Caki2 (cell line): ENCODE results near the gene HLTF. TPM values are rescaled to one million over a fixed set of nuclear protein-coding genes. Genes with fewer than 3 reads are reported as not detected.
A peak's percentile ranks its signal among the peaks of the same experiment; 100 is the strongest.
"Not testable (repeated sequence)": the region's sequence is repeated elsewhere in the genome, so short reads cannot be mapped to it uniquely, and the experiment has no call there.

Experiments used
- DNase-seq: peaks from one replicate; pipeline ENCODE4 v3.0.0-alpha.2; 2015; ENCODE audit warnings: low read depth
- in situ Hi-C: cut with HindIII; loops from 2 replicates; pipeline ENCODE4 v1.10.0; 2016; ENCODE audit warnings: low sequenced_read_pairs, low pct_unique_long_range_greater_than_20kb, mixed read lengths
- total RNA-seq: library from RNA; depleted of rRNA; stranded (reverse); fragments of >200 nt; shearing (Covaris generic); gene quantifications from 2 replicates; pipeline ENCODE4 v1.2.3, GENCODE V29; 2014; ENCODE audit warnings: low replicate concordance; rRNA removed

Gene HLTF, protein sequence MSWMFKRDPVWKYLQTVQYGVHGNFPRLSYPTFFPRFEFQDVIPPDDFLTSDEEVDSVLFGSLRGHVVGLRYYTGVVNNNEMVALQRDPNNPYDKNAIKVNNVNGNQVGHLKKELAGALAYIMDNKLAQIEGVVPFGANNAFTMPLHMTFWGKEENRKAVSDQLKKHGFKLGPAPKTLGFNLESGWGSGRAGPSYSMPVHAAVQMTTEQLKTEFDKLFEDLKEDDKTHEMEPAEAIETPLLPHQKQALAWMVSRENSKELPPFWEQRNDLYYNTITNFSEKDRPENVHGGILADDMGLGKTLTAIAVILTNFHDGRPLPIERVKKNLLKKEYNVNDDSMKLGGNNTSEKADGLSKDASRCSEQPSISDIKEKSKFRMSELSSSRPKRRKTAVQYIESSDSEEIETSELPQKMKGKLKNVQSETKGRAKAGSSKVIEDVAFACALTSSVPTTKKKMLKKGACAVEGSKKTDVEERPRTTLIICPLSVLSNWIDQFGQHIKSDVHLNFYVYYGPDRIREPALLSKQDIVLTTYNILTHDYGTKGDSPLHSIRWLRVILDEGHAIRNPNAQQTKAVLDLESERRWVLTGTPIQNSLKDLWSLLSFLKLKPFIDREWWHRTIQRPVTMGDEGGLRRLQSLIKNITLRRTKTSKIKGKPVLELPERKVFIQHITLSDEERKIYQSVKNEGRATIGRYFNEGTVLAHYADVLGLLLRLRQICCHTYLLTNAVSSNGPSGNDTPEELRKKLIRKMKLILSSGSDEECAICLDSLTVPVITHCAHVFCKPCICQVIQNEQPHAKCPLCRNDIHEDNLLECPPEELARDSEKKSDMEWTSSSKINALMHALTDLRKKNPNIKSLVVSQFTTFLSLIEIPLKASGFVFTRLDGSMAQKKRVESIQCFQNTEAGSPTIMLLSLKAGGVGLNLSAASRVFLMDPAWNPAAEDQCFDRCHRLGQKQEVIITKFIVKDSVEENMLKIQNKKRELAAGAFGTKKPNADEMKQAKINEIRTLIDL
- 9.4 and 18.3 TPM in 2 replicates for total RNA-seq

DNA sequence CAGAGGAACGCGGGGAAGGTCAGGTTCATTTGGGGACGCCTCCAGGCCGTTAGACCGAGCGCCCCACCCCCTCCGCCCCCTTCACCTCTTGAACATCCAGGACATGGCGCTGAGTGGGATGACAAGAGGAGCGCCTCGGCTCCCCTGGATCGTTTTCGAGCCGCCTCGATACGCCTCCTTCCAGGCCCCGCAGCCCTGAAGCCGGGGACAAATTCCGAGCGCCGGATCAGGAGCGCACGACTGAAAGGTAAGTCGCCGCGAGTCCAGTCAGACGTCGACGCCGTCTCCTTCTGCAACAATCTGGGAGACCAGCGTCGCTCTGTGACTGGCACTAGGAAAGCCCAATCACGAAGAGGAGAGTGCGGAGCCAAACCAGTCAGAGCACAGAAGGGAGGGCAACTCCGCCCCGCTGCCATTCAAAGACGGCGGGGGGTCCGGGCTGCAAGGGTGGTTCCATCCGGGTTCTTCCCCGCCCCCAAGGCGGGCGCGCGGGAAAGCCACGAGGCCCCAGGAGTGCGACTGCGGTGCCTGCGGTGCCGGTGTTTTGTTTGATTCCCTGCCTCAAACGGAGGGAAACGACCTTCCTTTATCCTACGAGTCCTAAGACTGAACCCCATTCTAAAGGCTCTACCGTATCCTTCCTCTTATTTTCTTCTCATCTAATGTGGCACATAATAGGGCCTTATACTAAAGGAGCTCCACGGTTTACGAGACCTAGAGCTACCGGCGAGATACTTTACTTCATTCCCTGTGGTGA, at the start of gene HLTF:
Gene HLTF (minus strand): TSS at position 302 of the 757 bp plus-strand sequence. CDS start 197 bp downstream, at position 105.
- peak; percentile 98 for DNase-seq
- in situ Hi-C loops: no loop called here

DNA sequence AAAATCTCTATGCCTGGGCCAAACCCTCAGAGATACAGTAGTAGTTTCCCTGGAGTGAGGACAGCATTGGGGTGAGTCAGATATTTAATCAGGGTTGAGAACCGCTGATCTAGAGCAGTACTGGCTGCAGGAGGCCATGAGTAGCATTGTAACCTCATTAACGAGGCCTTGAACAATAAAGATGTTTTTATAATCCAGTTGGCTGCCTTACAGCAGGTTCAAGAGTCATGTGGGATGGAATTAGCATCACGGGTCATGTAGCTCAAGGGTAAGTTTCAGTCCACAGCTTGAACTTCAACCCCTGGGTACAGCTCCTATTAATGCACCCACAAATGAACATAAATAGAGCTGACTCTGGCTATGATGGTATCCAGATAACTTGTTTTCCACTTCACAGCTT, 48.2 kb upstream of the HLTF start:
- DNase-seq: peak; percentile 68
- in situ Hi-C loops: no loop called here

DNA sequence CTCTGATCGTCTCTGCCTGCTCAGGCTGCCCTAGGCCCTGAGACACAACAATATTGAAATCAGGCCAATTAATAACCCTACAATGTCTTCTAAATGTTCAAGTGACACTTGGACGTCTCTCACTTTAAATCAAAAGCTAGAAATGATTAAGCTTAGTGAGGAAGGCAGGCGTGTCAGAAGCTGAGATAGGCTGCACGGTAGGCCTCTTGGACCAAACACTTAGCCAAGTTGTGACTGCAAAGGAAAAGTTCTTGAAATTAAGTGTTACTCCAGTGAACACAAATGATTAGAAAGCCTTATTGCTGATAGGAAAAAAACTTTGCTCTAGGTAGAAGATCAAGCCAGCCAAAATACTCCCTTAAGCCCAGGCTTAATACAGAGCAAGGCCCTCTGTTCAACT, 45.3 kb upstream of the HLTF start:
- in situ Hi-C loops: no loop called here
- DNase-seq: peak; percentile 36

DNA sequence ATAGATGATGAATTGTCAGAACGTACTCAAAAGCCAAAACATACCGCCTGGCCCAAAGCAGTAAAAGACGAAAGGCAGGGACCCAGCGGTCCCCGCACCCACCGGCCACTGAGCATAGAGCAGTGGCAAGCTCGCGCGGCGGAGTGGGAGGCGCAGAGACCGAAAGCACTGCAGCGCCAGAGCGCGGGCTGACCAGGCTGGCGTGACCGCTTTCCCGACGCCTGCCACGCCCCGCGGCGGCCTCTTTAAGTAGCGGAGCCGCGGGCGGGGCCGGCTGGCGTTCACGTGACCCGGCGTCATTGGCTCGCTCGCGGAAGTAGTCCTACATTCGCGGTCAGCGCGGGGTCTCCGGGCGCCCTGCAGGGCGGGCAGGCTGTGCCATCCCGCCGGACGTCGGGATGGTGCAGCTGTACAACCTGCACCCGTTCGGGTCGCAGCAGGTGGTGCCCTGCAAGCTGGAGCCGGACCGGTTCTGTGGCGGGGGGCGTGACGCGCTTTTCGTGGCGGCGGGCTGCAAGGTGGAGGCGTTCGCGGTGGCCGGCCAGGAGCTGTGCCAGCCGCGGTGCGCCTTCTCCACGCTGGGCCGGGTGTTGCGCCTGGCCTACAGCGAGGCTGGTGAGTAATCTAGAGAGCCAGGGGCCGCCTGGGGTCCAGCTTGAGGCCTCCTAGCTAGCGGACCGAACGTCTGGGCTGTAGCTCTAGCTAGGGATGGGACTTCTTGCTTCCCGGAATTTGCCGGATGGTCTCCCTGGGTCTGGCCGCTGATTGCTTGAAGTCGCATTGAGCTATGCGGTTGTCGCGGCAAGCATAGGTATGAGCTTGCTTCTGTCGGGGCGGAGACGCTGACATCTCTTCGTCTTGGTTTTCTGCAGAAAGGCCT, 43.2 kb upstream of the HLTF start, which contains the start of gene HPS3:
Gene HPS3 (plus strand): TSS at position 313 of the 880 bp plus-strand sequence. CDS start 86 bp downstream, at position 399.
- peak; percentile 91 for DNase-seq
- in situ Hi-C loops: no loop called here

DNA sequence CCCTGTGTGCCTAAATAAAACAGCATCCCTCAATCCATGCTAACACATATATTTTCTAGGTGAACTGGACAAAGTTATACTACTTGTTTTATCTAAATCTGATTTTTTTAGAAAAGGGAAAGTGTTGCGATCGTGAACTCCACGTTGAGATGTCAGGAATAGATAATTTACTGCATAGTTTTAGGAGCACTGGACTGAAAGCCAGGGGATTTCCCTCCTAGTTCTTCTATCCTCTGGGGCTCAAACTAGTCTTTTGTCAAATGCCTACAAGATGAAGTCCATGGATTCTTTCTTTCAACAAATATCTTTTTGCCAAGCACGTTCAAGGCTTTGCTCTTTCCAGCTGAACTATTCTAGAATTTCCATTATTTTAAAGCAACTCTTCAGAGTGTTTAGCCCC, 42.5 kb upstream of the HLTF start:
- in situ Hi-C loops: no loop called here
- no peak for DNase-seq

DNA sequence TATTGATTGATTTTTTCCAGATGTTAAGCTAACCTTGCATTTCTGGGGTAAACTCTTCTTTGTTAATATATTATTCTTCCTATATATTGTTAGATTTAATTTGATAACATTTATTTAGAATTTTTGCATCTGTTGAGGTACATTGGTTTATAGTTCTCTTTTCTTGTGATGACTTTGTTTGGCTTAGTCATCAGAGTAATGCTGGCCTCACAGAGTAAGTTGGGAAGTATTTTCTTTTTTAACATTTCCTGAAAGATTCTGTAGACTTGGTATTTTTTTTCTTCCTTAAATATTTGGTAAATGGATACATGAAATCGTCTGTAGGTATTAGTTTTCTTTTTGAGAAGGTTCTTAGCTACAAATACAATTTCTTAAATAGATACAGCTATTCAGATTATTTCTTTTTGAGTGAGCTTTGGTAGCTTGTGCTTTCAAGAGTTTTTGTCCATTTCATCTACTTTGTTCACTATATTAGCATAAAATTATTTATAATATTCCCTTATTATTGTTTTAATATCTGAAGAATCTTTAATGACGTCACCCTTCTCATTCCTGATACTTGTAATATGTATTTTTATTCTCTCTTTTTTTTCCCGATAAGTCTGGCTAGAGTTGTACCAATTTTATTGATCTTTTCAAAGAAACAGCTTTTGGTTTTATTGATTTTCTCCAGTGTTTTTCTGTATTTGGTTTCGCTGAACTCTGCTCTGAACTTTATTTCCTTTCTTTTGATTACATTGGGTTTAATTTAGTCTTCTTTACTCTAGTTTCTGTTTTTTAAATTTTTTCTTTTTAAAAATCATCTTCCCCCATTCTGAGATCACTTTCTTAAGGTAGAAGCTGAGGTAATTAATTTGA, 36.6 kb upstream of the HLTF start:
- in situ Hi-C loops: no loop called here
- no peak for DNase-seq

DNA sequence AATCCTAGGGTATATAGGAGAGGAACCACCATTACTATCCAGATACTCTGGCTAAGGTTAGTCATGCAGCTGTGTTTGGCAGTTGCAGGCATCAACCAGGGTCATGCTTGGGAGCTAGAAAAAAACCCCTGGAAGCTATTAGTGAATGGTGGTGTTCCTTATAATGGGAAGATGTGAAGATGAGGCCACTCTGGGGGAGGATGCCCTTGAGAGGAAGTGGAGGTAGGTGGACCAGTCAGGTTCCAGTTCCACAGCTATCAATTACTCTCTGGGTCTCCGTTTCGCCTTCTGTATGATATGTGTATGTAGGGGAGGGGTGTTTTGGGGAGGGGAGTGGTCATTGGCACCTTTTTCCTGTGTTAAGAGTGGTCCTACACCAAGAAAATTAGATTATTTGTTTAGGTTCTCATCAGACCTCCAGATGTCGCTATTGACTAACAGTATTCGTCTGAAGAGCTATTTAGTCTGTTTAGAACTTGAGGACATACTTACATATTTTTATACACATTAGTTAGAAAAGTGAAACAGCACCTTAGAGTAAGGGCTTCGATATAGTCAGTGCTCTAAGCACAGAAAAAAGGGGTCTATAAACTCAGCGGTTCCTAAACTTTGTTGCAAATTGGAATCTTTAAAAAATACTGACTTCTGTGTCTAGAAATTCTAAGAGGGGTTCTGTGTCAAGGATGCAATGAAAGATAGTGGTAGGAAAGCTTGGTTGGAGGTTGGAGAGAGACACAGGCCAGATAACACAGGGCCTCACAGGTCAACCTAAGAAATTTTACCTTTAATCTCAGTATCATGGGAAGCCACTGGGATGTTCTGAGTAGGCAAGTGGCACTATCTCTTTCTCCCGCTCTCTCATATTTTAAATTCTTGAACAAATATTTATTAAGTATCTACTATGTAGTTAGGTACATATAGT, 34.0 kb upstream of the HLTF start:
- DNase-seq: peak; percentile 52
- in situ Hi-C loops: no loop called here

DNA sequence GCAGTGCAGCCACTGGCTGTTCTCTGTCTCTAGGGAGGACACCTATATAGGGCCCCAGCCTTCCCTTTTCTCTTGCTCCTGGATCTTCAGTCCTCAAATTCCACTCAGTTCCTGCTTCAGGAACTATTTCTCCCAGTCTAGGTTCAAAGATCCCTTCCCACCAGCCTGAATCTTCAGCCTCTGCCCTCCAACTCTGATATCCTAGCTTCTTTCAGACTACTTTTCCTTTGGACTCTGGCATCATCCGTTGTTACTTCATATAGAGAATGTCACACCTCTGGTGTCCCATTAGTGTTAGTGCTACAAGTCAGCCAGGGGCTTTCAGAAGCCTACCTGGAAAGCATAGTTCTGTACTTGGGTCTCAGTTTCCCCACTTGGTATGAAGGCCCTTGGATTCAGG, 33.1 kb upstream of the HLTF start:
- in situ Hi-C loops: no loop called here
- no peak for DNase-seq

DNA sequence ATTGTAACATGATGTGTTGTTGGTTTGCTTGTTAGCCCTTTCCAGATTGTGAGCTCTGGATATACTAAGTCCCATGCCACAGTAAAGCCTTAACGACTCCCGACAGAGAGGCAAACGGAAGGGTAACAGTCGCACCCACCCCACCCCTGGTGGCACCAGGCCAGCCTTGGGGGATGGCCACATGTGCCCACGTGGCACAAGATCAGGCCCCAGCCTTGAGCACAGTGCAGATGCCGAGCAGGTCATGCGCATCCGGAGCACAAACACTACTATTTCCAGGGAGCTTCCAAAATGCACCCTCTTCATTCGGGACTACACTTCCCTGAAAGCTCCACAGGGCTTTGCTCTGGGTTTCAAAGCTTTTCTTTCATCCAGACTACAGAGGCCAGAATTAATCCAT, 32.4 kb upstream of the HLTF start:
- in situ Hi-C loops: no loop called here
- DNase-seq: no peak

DNA sequence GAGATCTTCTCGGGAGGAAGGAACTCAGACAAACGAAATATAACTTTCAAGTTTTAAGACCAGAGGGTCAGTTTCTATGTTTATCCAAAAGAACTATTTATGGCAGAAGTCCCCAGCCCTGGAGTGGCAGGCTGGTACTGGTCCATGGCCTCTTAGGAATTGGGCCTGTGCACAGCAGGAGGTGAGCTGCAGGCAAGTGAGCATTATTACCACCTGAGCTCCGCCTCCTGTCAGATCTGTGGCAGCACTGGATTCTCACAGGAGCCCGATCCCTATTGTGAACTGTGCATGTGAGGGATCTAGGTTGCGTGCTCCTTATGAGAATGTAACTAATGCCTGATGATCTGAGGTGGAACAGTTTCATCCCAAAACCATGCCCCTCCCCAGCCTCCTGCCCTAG, 28.8 kb upstream of the HLTF start:
- no peak for DNase-seq
- in situ Hi-C loops: no loop called here

DNA sequence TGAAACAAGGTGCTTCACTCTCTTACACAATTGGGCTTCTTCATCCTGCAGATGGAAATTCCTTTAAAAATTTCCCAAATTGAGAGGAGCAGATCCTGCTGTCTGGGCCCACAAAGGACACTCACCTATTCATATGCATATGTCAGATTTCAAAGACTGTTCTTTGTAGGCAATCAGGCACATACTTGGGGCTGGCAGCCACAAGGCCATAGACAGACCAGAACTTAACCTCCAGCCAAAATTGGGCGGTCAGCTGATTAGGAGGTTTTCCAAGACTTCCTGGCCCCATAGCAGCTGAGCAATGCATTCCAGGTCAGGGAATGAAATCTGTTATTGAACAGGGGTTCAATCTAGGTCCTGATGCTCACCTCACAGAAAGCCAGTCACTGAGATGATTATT, 28.1 kb upstream of the HLTF start:
- DNase-seq: no peak
- in situ Hi-C loops: no loop called here

DNA sequence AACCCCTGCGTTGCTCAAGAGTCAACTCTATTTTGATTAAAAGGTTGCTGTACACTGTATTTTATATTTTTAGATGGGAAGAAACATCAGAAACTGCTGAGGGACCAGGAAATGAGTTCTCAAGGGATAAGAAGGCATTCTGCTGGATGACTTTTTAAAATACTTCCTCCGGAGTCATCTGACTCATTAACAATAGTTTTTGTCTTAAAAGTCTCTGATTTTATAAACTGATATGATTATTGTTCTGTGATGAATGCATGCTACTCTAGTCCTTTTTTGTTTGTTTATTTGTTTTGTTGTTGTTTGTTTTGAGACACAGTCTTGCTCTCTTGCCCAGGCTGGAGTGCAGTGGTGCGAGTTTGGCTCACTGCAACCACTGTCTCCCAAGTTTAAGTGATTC, 18.2 kb upstream of the HLTF start:
- DNase-seq: no peak
- in situ Hi-C loops: no loop called here

DNA sequence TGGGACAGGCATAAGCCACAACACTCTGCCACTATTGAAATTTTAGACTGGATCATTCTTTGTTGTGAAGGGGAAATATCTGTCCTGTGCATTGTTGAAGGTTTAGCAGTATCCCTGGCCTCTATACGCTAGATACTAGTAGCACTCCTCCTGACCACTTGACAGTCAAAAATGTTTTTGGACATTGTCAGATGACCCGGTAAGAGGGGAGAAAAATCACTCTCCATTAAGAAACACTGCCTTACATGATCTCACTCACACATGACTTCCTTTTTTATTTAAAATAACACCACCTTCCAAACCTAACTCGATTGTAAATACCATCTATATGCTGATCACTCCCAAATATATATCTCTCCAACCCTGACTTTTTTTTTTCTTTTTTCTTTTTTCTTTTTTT, 15.3 kb upstream of the HLTF start:
- in situ Hi-C loops: no loop called here
- no peak for DNase-seq

DNA sequence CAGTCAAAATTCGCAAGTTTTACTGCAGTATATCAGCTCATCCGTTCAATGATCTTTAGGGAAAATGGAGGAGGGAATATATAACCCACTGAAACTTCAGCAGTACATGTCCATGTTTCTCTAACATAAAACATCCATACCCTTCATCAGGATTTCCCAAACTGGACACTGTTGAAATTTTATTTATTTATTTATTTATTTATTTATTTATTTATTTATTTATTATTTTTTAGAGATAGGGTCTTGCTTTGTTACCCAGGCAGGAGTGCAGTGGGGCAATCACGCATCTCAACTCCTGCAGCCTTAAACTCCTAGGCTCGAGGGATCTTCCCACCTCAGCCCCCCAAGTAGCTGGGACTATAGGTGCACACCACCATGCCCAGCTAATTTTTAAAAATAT, 14.8 kb upstream of the HLTF start:
- in situ Hi-C loops: no loop called here
- DNase-seq: no peak

DNA sequence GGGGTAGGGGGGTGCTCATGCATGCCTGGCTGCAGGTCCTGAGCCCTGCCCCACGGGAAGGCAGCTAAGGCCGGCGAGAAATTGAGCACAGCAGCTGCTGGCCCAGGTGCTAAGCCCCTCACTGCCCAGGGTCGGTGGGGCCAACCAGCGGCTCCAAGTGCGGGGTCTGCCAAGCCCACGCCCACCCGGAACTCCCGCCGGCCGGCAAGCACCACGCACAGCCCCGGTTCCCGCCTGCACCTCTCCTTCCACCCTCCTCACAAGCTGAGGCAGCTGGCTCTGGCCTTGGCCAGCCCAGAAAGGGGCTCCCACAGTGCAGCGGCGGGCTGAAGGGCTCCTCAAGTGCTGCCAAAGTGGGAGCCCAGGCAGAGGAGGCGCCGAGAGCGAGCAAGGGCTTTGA, 11.7 kb upstream of the HLTF start:
- DNase-seq, in situ Hi-C loops: not testable (repeated sequence)

DNA sequence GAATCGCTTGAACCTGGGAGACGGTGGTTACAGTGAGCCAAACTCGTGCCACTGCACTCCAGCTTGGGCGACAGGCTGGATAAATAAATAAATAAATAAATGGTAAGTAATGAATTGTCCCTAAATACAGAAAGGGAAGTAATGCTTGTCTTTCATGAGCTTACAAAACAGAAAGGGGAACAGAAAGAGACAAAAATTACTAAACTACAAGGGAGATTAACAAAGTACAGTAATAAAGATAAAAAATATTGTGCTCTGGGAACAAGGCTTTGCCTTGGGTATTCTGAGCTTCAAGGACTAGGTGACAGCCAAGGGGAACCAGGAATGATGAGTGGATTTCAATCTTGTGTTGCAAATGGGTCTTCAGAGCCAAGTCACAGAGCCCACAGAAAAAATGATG, 9.2 kb upstream of the HLTF start:
- in situ Hi-C loops: no loop called here
- DNase-seq: no peak
